Erythroblast (primary cell): ENCODE results near the gene ICA1.

ENCODE experiments used
- GATA1 ChIP-seq: IDR thresholded peaks from 2 replicates; pipeline ENCODE4 v1.6.1; 2011; ENCODE audit warnings: low read depth, mild to moderate bottlenecking, control low read depth, low read length, moderate library complexity
- POLR2A ChIP-seq: IDR thresholded peaks from 2 replicates; pipeline ENCODE4 v1.6.1; 2011; ENCODE audit warnings: mild to moderate bottlenecking, low read length

GRCh38 chr7:8285155-8285554, 23.2 kb upstream of the ICA1 start:
- TF ChIP-seq POLR2A = no peak
- no peak for TF ChIP-seq GATA1
